Measurements from ENCODE around the gene GLRX. TPM values are rescaled to one million over a fixed set of nuclear protein-coding genes. Genes with fewer than 3 reads are reported as not detected.
"Not testable (repeated sequence)": the region's sequence is repeated elsewhere in the genome, so short reads cannot be mapped to it uniquely, and the experiment has no call there.

GLRX gene
- total RNA-seq, 2 donors from 2014 or later = 29.2 to 148 TPM

DNA sequence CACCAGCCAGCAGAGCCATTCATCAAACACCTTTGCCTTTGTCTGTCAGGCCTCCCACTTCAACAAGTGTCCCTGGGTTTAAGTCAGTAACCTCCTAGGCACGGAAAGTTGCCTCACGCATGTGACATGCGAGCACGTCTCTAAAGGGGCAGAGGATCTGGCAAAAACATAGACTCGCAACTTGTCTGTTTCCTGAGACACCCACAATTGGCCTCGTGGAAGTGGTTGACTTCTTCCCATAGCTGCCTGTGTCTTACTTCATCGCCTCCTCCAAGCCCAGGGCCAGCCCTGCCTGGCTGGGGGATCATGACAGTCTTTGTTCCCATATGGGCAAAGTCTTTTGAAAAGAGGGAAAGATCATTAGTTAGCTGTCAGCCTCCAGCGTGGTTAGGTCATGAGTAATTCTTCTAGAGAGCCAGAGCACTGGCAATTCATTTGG, 35.5 kb upstream of the GLRX start:
- Histone ChIP-seq H3K9me3 (no peaks in the 10 kb centered on the region), H3K27me3 (replicated peaks; ENCODE audit: insufficient read depth) (no peaks in the 10 kb centered on the region), H3K36me3 (no peaks in the 10 kb centered on the region), H3K4me1 (ENCODE audit: control insufficient read depth in 1 of 2, low read depth in 2 of 2) (peaks cover 46 to 68% of the 10 kb centered on the region in 2 donors), H3K27ac (peak overlapping the region; percentile 96 to 97), H3K4me3 (peak overlapping the region; percentile 65)
- ATAC-seq (ENCODE audit: insufficient number of reproducible peaks, low FRiP score, low read depth) = peak; percentile 27
- TF ChIP-seq, protein P1, sequence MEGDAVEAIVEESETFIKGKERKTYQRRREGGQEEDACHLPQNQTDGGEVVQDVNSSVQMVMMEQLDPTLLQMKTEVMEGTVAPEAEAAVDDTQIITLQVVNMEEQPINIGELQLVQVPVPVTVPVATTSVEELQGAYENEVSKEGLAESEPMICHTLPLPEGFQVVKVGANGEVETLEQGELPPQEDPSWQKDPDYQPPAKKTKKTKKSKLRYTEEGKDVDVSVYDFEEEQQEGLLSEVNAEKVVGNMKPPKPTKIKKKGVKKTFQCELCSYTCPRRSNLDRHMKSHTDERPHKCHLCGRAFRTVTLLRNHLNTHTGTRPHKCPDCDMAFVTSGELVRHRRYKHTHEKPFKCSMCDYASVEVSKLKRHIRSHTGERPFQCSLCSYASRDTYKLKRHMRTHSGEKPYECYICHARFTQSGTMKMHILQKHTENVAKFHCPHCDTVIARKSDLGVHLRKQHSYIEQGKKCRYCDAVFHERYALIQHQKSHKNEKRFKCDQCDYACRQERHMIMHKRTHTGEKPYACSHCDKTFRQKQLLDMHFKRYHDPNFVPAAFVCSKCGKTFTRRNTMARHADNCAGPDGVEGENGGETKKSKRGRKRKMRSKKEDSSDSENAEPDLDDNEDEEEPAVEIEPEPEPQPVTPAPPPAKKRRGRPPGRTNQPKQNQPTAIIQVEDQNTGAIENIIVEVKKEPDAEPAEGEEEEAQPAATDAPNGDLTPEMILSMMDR (IDR thresholded peaks at IDR 0.05) = no peak
- peak; percentile 48 for DNase-seq (ENCODE audit: low spot score)

GRCh38 chr5:95857185-95857945, 34.8 kb upstream of the GLRX start:
- Histone ChIP-seq H3K4me1 (ENCODE audit: control insufficient read depth in 1 of 2, low read depth in 2 of 2) (peaks cover 40 to 61% of the 10 kb centered on the region in 2 donors), H3K4me3 (peak overlapping the region; percentile 65), H3K27me3 (replicated peaks; ENCODE audit: insufficient read depth) (no peaks in the 10 kb centered on the region), H3K9me3 (no peaks in the 10 kb centered on the region), H3K27ac (peak overlapping the region; percentile 96 to 97), H3K36me3 (no peaks in the 10 kb centered on the region)
- ATAC-seq (ENCODE audit: insufficient number of reproducible peaks, low FRiP score, low read depth) (peak; percentile 35), DNase-seq (ENCODE audit: low spot score) (peak; percentile 31)
- TF ChIP-seq, protein P1 (IDR thresholded peaks at IDR 0.05) = no peak

- no peaks in the 10 kb centered on the region for H3K36me3 ChIP-seq
- no peaks in the 10 kb centered on the region for H3K27me3 ChIP-seq (replicated peaks; ENCODE audit: insufficient read depth)
- TF ChIP-seq, protein P1 (IDR thresholded peaks at IDR 0.05) = no peak
- H3K9me3 ChIP-seq = no peaks in the 10 kb centered on the region
- peaks cover 32 to 53% of the 10 kb centered on the region in 2 donors for H3K4me1 ChIP-seq (ENCODE audit: control insufficient read depth in 1 of 2, low read depth in 2 of 2)
- ATAC-seq (ENCODE audit: insufficient number of reproducible peaks, low FRiP score, low read depth) (no peak), DNase-seq (ENCODE audit: low spot score) (no peak)
- H3K4me3 ChIP-seq = no peak overlapping the region
- H3K27ac ChIP-seq = peak overlapping the region; percentile 96 to 97
Measured at GRCh38 chr5:95856501-95856981, 34.0 kb upstream of the GLRX start.

DNA sequence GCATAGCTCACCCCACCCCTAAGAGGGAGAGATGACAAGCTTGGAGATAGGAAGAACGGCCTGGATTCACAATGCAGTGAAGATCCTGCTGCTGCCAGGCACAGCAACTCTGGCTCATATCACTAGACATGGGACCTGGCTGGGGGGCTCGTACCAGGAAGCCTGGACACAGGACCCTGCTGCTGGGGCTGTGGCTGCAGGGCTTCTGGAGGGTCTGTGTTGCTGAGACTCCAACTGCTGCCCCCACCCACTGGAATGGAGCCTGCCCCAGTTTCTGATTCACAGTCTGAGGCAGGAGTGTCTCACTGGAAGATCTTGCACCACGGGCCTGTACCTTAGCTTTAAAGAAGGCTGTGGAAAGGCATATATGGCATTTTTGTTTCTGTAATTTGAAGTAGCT, 31.0 kb upstream of the GLRX start:
- Histone ChIP-seq H3K9me3 (no peaks in the 10 kb centered on the region), H3K36me3 (no peaks in the 10 kb centered on the region), H3K4me3 (no peak overlapping the region), H3K27ac (no peak overlapping the region), H3K4me1 (ENCODE audit: control insufficient read depth in 1 of 2, low read depth in 2 of 2) (peaks cover 16 to 25% of the 10 kb centered on the region in 2 donors), H3K27me3 (replicated peaks; ENCODE audit: insufficient read depth) (no peaks in the 10 kb centered on the region)
- no peak for ATAC-seq (ENCODE audit: insufficient number of reproducible peaks, low FRiP score, low read depth)
- TF ChIP-seq, protein P1 (IDR thresholded peaks at IDR 0.05) = no peak
- no peak for DNase-seq (ENCODE audit: low spot score)

DNA sequence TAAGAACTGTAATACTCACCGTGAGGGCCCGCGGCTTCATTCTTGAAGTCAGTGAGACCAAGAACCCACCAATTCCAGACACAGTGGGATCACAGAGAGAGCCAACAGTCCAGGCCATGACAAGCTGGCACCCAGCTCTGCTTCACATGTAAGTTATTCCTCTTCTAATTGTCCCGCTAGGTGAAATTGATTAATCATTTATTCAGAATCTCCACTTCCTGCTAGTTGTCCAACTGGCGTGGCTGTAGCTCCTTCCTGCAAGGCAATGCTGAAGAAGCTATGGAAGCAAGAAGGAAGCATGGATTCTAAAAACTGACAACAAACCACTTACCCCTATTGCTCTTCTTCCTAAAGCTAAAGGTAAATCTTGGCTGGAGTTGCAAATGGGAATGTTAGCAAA, 30.0 kb upstream of the GLRX start:
- Histone ChIP-seq H3K4me1 (ENCODE audit: control insufficient read depth in 1 of 2, low read depth in 2 of 2) (peaks cover 10 to 18% of the 10 kb centered on the region in 2 donors), H3K27me3 (replicated peaks; ENCODE audit: insufficient read depth) (no peaks in the 10 kb centered on the region), H3K36me3 (no peaks in the 10 kb centered on the region), H3K27ac (no peak overlapping the region), H3K9me3 (no peaks in the 10 kb centered on the region), H3K4me3 (no peak overlapping the region)
- TF ChIP-seq, protein P1 (IDR thresholded peaks at IDR 0.05) = no peak
- ATAC-seq (ENCODE audit: insufficient number of reproducible peaks, low FRiP score, low read depth) = no peak
- DNase-seq (ENCODE audit: low spot score) = no peak

DNA sequence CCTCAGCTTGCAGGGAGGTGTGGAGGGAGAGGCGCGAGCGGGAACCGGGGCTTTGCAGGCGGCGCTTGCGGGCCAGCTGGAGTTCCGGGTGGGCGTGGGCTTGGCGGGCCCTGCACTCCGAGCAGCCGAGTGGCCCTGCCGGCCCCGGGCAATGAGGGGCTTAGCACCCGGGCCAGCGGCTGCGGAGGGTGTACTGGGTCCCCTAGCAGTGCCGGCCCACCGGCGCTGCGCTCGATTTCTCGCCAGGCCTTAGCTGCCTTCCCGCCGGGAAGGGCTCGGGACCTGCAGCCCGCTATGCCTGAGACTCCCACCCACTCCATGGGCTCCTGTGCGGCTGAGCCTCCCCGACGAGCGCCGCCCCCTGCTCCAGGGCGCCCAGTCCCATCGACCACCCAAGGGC, 28.6 kb upstream of the GLRX start:
- H3K27ac ChIP-seq; H3K27me3 ChIP-seq (replicated peaks; ENCODE audit: insufficient read depth); DNase-seq (ENCODE audit: low spot score); H3K9me3 ChIP-seq; ATAC-seq (ENCODE audit: insufficient number of reproducible peaks, low FRiP score, low read depth); H3K36me3 ChIP-seq; H3K4me3 ChIP-seq: not testable (repeated sequence)
- peaks cover 0 to 10% of the 10 kb centered on the region in 2 donors for H3K4me1 ChIP-seq (ENCODE audit: control insufficient read depth in 1 of 2, low read depth in 2 of 2)

All from thoracic aorta (tissue), 2 donors.